ENCODE measurements around the gene DNAI1. TPM values are rescaled to one million over a fixed set of nuclear protein-coding genes. Genes with fewer than 3 reads are reported as not detected.

The DNAI1 gene
- polyA plus RNA-seq, 1 of the 3 experiments (the other 2 are of a cell fraction): 0.46 TPM

DNA sequence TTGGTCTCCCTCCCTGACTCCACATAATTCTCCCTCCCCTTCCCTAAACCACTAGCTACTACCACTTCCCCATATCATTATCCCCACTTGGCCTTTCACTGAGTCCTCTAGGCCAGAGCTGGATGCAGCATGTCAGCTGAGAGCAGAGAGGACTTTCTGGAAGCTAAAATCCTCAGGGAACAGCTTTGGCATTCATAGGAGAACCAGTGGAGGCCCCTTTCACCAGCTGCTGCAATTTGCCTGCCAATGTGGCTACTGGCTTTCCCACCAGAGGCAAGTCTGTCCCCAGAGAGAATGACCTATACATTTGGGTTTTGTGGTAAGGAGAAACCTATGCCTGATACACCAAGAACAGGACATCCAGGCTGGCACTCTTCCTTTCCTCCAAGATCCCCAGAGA, 14.6 kb upstream of the DNAI1 start:
- H4K20me1 ChIP-seq (ENCODE audit: insufficient read depth): peaks cover 83% of the 10 kb centered on the region

GRCh38 chr9:34446468-34446891, 12.1 kb upstream of the DNAI1 start:
- H3K4me1 ChIP-seq (ENCODE audit: control insufficient read depth in 1 of 2, insufficient read depth in 2 of 2, low read depth in 1 of 2, low read length in 1 of 2): peaks cover 9 to 15% of the 10 kb centered on the region in 2 experiments; a peak in 2 of 4 replicates
- no peak overlapping the region for H3K9ac ChIP-seq
- no peak overlapping the region for H3K4me3 ChIP-seq (ENCODE audit: low read depth in 2 of 2, low read length in 1 of 2)
- H3K4me2 ChIP-seq: no peak overlapping the region
- H4K20me1 ChIP-seq (ENCODE audit: insufficient read depth): peaks cover 85% of the 10 kb centered on the region
- ChIA-PET POLR2A (interaction anchor here (0.9 kb wide), 1 partner anchor 10 kb away, joined by 3 read pairs; no protein-coding TSS in a partner anchor), CTCF (interaction anchor here (1.0 to 4.7 kb wide), 9 partner anchors 10 to 166 kb away, joined by 3 to 27 read pairs (median 5); partner anchors contain the start of gene RPP25L)
- TF ChIP-seq MXI1 (IDR thresholded peaks at IDR 0.05; ENCODE audit: low read depth, low read length) (no peak), JUND (IDR thresholded peaks at IDR 0.05) (no peak), TCF12 (IDR thresholded peaks at IDR 0.05) (no peak), TAF1 (IDR thresholded peaks at IDR 0.05; ENCODE audit: borderline replicate concordance, low read depth, low read length) (no peak), YY1 (IDR thresholded peaks at IDR 0.05; ENCODE audit: low read depth) (no peak), TEAD4 (IDR thresholded peaks at IDR 0.05; ENCODE audit: borderline replicate concordance, insufficient read depth) (no peak), EZH2phosphoT487 (IDR thresholded peaks at IDR 0.05; ENCODE audit: borderline replicate concordance, low read depth) (no peak), FOXM1 (IDR thresholded peaks at IDR 0.05; ENCODE audit: low read depth) (no peak), NFIC (IDR thresholded peaks at IDR 0.05; ENCODE audit: borderline replicate concordance) (no peak)
- TF ChIP-seq, protein P1, sequence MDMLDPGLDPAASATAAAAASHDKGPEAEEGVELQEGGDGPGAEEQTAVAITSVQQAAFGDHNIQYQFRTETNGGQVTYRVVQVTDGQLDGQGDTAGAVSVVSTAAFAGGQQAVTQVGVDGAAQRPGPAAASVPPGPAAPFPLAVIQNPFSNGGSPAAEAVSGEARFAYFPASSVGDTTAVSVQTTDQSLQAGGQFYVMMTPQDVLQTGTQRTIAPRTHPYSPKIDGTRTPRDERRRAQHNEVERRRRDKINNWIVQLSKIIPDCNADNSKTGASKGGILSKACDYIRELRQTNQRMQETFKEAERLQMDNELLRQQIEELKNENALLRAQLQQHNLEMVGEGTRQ (IDR thresholded peaks at IDR 0.05; ENCODE audit: borderline replicate concordance, low read depth, low read length): no peak
- H3K9me2 ChIP-seq: no peaks in the 10 kb centered on the region
- no peaks in the 10 kb centered on the region for H3K27me3 ChIP-seq (ENCODE audit: insufficient read depth)
- peaks cover 78% of the 10 kb centered on the region for H3K79me2 ChIP-seq (ENCODE audit: insufficient read depth)
- no peak overlapping the region for H3K27ac ChIP-seq (ENCODE audit: low read depth in 2 of 2, low read length in 1 of 2)
- H2AFZ ChIP-seq (ENCODE audit: low read depth): no peak overlapping the region
- no peaks in the 10 kb centered on the region for H3K36me3 ChIP-seq (replicated peaks in 1 of 2; ENCODE audit: control insufficient read depth in 1 of 2, insufficient read depth in 2 of 2, low read length in 1 of 2)
- no peaks in the 10 kb centered on the region for H3F3A ChIP-seq (replicated peaks; ENCODE audit: insufficient read depth)
- no peak for DNase-seq
- no peaks in the 10 kb centered on the region for H3K9me3 ChIP-seq

More for the DNA sequence above, 14.6 kb upstream of the DNAI1 start:
- H3K9me2 ChIP-seq: no peaks in the 10 kb centered on the region
- H3K9ac ChIP-seq: no peak overlapping the region
- peaks cover 59% of the 10 kb centered on the region; the same call in 1 of the 2 replicates for H3K79me2 ChIP-seq (ENCODE audit: insufficient read depth)
- no peaks in the 10 kb centered on the region for H3K36me3 ChIP-seq (replicated peaks in 1 of 2; ENCODE audit: control insufficient read depth in 1 of 2, insufficient read depth in 2 of 2, low read length in 1 of 2)
- DNase-seq: no peak
- TF ChIP-seq SIN3A (IDR thresholded peaks at IDR 0.05; ENCODE audit: borderline replicate concordance, low read depth, low read length): no peak
- TF ChIP-seq SMC3 (IDR thresholded peaks at IDR 0.05; ENCODE audit: low read depth, low read length): no peak
- no peak for TF ChIP-seq GATA2 (CRISPR knock-in tag; IDR thresholded peaks at IDR 0.05)
- TF ChIP-seq GABPA (IDR thresholded peaks at IDR 0.05; ENCODE audit: low read depth): no peak
- TF ChIP-seq, protein P2, sequence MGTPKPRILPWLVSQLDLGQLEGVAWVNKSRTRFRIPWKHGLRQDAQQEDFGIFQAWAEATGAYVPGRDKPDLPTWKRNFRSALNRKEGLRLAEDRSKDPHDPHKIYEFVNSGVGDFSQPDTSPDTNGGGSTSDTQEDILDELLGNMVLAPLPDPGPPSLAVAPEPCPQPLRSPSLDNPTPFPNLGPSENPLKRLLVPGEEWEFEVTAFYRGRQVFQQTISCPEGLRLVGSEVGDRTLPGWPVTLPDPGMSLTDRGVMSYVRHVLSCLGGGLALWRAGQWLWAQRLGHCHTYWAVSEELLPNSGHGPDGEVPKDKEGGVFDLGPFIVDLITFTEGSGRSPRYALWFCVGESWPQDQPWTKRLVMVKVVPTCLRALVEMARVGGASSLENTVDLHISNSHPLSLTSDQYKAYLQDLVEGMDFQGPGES (IDR thresholded peaks at IDR 0.05; ENCODE audit: low read depth, low read length): no peak
- TF ChIP-seq, protein P3, sequence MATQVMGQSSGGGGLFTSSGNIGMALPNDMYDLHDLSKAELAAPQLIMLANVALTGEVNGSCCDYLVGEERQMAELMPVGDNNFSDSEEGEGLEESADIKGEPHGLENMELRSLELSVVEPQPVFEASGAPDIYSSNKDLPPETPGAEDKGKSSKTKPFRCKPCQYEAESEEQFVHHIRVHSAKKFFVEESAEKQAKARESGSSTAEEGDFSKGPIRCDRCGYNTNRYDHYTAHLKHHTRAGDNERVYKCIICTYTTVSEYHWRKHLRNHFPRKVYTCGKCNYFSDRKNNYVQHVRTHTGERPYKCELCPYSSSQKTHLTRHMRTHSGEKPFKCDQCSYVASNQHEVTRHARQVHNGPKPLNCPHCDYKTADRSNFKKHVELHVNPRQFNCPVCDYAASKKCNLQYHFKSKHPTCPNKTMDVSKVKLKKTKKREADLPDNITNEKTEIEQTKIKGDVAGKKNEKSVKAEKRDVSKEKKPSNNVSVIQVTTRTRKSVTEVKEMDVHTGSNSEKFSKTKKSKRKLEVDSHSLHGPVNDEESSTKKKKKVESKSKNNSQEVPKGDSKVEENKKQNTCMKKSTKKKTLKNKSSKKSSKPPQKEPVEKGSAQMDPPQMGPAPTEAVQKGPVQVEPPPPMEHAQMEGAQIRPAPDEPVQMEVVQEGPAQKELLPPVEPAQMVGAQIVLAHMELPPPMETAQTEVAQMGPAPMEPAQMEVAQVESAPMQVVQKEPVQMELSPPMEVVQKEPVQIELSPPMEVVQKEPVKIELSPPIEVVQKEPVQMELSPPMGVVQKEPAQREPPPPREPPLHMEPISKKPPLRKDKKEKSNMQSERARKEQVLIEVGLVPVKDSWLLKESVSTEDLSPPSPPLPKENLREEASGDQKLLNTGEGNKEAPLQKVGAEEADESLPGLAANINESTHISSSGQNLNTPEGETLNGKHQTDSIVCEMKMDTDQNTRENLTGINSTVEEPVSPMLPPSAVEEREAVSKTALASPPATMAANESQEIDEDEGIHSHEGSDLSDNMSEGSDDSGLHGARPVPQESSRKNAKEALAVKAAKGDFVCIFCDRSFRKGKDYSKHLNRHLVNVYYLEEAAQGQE (IDR thresholded peaks at IDR 0.05; ENCODE audit: low read depth, low read length): no peak
- no peaks in the 10 kb centered on the region for H3F3A ChIP-seq (replicated peaks; ENCODE audit: insufficient read depth)
- H3K9me3 ChIP-seq: no peaks in the 10 kb centered on the region
- CTCF ChIA-PET: interaction anchor here (0.7 to 4.7 kb wide), 10 partner anchors 10 to 159 kb away, joined by 3 to 27 read pairs (median 8); no protein-coding TSS in a partner anchor
- no peak overlapping the region for H3K27ac ChIP-seq (ENCODE audit: low read depth in 2 of 2, low read length in 1 of 2)
- no peak overlapping the region for H2AFZ ChIP-seq (ENCODE audit: low read depth)
- peaks cover 15 to 22% of the 10 kb centered on the region in 2 experiments; a peak in 3 of 4 replicates for H3K4me1 ChIP-seq (ENCODE audit: control insufficient read depth in 1 of 2, insufficient read depth in 2 of 2, low read depth in 1 of 2, low read length in 1 of 2)
- no peaks in the 10 kb centered on the region for H3K27me3 ChIP-seq (ENCODE audit: insufficient read depth)
- H3K4me2 ChIP-seq: no peak overlapping the region
- no peak overlapping the region for H3K4me3 ChIP-seq (ENCODE audit: low read depth in 2 of 2, low read length in 1 of 2)
- POLR2A ChIA-PET: interaction anchor here (1.0 kb wide), 1 partner anchor 127 kb away, joined by 3 read pairs; no protein-coding TSS in a partner anchor
